HepG2 (cell line): Measurements from ENCODE around the gene EZH2. TPM values are rescaled to one million over a fixed set of nuclear protein-coding genes. Genes with fewer than 3 reads are reported as not detected.

ENCODE experiments used
- ATAC-seq: fragments of 200-7000 bp; cut with Tn5 transposase; 3 replicates; pipeline ENCODE4 v1.9.1; 2020; ENCODE audit warnings: mild to moderate bottlenecking, moderate library complexity
- BruUV-seq: library from RNA; stranded (reverse); fragments of 400-500 nt; replicated peaks from 2 replicates; lab custom pipeline; 2021; lab: Mats Ljungman, UMichigan
- CTCF ChIA-PET: fragments of 300-600 bp; formaldehyde crosslinking; extraction: SDS; loops from one replicate; lab custom pipeline; 2021; ENCODE audit warnings: low total read pairs, inconsistent platforms, low intra/inter-chr PET ratio; lab: Yijun Ruan, JAX
- POLR2A ChIA-PET: fragments of 350-600 bp; sonication (Branson Sonifier 250); formaldehyde crosslinking; loops from one replicate; lab custom pipeline; 2020; ENCODE audit warnings: antibody characterized with exemption, inconsistent platforms; lab: Yijun Ruan, JAX
- DNase-seq: peaks from one replicate; pipeline ENCODE4 v3.0.0-alpha.2; 2015; ENCODE audit warnings: low spot score
- FAIRE-seq: peaks from 3 replicates; lab custom pipeline; 2011; peaks lifted over from hg19 to GRCh38; lab: Jason Lieb, UNC
- H2AFZ ChIP-seq: one replicate; pipeline ENCODE4 v1.6.1; 2011; ENCODE audit warnings: low read length, inconsistent platforms
- H3K27ac ChIP-seq: fragments of 300-600 bp; 3 replicates; pipeline ENCODE4 v1.8.0; 2011; ENCODE audit warnings: mixed run types, mild to moderate bottlenecking, mixed read lengths, low read length, inconsistent platforms; ENCODE audit not compliant: insufficient read depth; ENCODE audit errors: extremely low read length
- H3K27me3 ChIP-seq, 2 experiments: fragments of 200-600 bp in 1 of 2; 2 replicates in 1 of 2; 3 replicates in 1 of 2; pipeline versions ENCODE4 v1.6.0 to v1.8.0; 2011; ENCODE audit warnings: low read length in 2 of 2, mild to moderate bottlenecking in 2 of 2, moderate library complexity in 2 of 2, inconsistent platforms in 1 of 2; ENCODE audit not compliant: insufficient read depth in 2 of 2, control insufficient read depth in 1 of 2
- H3K36me3 ChIP-seq, 2 experiments: fragments of 200-600 bp in 1 of 2; replicated peaks in 1 of 2; 2 replicates in 1 of 2; 3 replicates in 1 of 2; pipeline versions ENCODE4 v1.5.1 to v1.8.0; 2011; ENCODE audit warnings: low read length in 2 of 2, inconsistent platforms in 1 of 2; ENCODE audit not compliant: insufficient read depth in 2 of 2, control insufficient read depth in 1 of 2
- H3K4me1 ChIP-seq: 2 replicates; pipeline ENCODE4 v1.5.1; 2012; ENCODE audit warnings: low read length, inconsistent platforms; ENCODE audit not compliant: insufficient read depth
- H3K4me2 ChIP-seq: 2 replicates; pipeline ENCODE4 v1.6.0; 2011; ENCODE audit warnings: low read depth, low read length, inconsistent platforms
- H3K4me3 ChIP-seq, 3 experiments: fragments of 200-600 bp in 1 of 3; sonication (generic), shearing (Covaris generic) in 1 of 3; replicated peaks in 1 of 3; 2 replicates each; pipeline ENCODE4 v1.5.1; 2011 to 2016; ENCODE audit warnings: low read length in 3 of 3, inconsistent platforms in 2 of 3, low read depth in 2 of 3, mild to moderate bottlenecking in 2 of 3, control low read depth in 1 of 3, mixed read lengths in 1 of 3; ENCODE audit not compliant: insufficient read depth in 1 of 3
- H3K79me2 ChIP-seq: one replicate; pipeline ENCODE4 v1.6.1; 2011; ENCODE audit warnings: low read length, inconsistent platforms; ENCODE audit not compliant: insufficient read depth
- H3K9ac ChIP-seq: 2 replicates; pipeline ENCODE4 v1.6.0; 2011; ENCODE audit warnings: mild to moderate bottlenecking, low read depth, low read length, inconsistent platforms; ENCODE audit not compliant: insufficient read depth
- H3K9me3 ChIP-seq: 2 replicates; pipeline ENCODE4 v1.5.1; 2012; ENCODE audit warnings: mild to moderate bottlenecking, low read length
- H4K20me1 ChIP-seq: 2 replicates; pipeline ENCODE4 v1.6.0; 2011; ENCODE audit warnings: inconsistent platforms, mild to moderate bottlenecking, low read length, moderate library complexity; ENCODE audit not compliant: insufficient read depth
- FLYWCH1 ChIP-seq: sonication (generic); formaldehyde crosslinking; IDR thresholded peaks from 2 replicates; pipeline ENCODE4 v1.8.1; 2023; ENCODE audit warnings: mild to moderate bottlenecking, missing genetic modification reagents
- HMG20A ChIP-seq: IDR thresholded peaks from 2 replicates; pipeline ENCODE4 v1.6.1; 2016; ENCODE audit warnings: borderline replicate concordance
- HOXA7 ChIP-seq: sonication (generic); formaldehyde crosslinking; IDR thresholded peaks from 2 replicates; pipeline ENCODE4 v1.8.1; 2022; ENCODE audit warnings: mild to moderate bottlenecking, missing genetic modification reagents, moderate library complexity
- NCOR1 ChIP-seq: fragments of 200-600 bp; sonication (generic); IDR thresholded peaks from 2 replicates; pipeline ENCODE4 v1.7.0; 2017; ENCODE audit warnings: antibody characterized with exemption, low read length, borderline replicate concordance
- NFYB ChIP-seq: sonication (generic); formaldehyde crosslinking; IDR thresholded peaks from 2 replicates; pipeline ENCODE4 v1.4.0; 2020; ENCODE audit warnings: missing genetic modification reagents
- NRL ChIP-seq: sonication (generic); formaldehyde crosslinking; IDR thresholded peaks from 2 replicates; pipeline ENCODE4 v1.5.0; 2020; ENCODE audit warnings: missing genetic modification reagents, mild to moderate bottlenecking, moderate library complexity, borderline replicate concordance
- RBAK ChIP-seq: sonication (generic); formaldehyde crosslinking; IDR thresholded peaks from 2 replicates; pipeline ENCODE4 v1.5.1; 2020; ENCODE audit warnings: mild to moderate bottlenecking, missing genetic modification reagents
- SAFB2 ChIP-seq: sonication (generic); formaldehyde crosslinking; IDR thresholded peaks from 2 replicates; pipeline ENCODE4 v1.5.1; 2020; ENCODE audit warnings: missing genetic modification reagents, low read depth, mild to moderate bottlenecking, borderline replicate concordance
- SALL1 ChIP-seq: sonication (generic); formaldehyde crosslinking; IDR thresholded peaks from 2 replicates; pipeline ENCODE4 v1.8.0; 2022; ENCODE audit warnings: mild to moderate bottlenecking, missing genetic modification reagents
- SP5 ChIP-seq: IDR thresholded peaks from 2 replicates; pipeline ENCODE4 v1.6.1; 2016; ENCODE audit warnings: low read depth, borderline replicate concordance
- SRY ChIP-seq: sonication (generic); formaldehyde crosslinking; IDR thresholded peaks from 2 replicates; pipeline ENCODE4 v1.8.0; 2022; ENCODE audit warnings: mild to moderate bottlenecking, missing genetic modification reagents
- TOPORS ChIP-seq: sonication (generic); formaldehyde crosslinking; IDR thresholded peaks from 2 replicates; pipeline ENCODE4 v1.8.0; 2023; ENCODE audit warnings: mild to moderate bottlenecking, missing genetic modification reagents
- XBP1 ChIP-seq: sonication (generic); formaldehyde crosslinking; IDR thresholded peaks from 2 replicates; pipeline ENCODE4 v1.5.0; 2020; ENCODE audit warnings: missing genetic modification reagents
- ZEB1 ChIP-seq: IDR thresholded peaks from 2 replicates; pipeline ENCODE4 v1.6.1; 2012; ENCODE audit warnings: mild to moderate bottlenecking, low read depth, inconsistent platforms; ENCODE audit not compliant: insufficient replicate concordance
- ZNF260 ChIP-seq: sonication (generic); formaldehyde crosslinking; IDR thresholded peaks from 2 replicates; pipeline ENCODE4 v1.4.0; 2020; ENCODE audit warnings: missing genetic modification reagents, low read depth, mild to moderate bottlenecking, borderline replicate concordance
- ZNF33B ChIP-seq: sonication (generic); formaldehyde crosslinking; IDR thresholded peaks from 2 replicates; pipeline ENCODE4 v1.5.1; 2020; ENCODE audit warnings: mild to moderate bottlenecking, missing genetic modification reagents
- ZNF510 ChIP-seq: sonication (generic); formaldehyde crosslinking; IDR thresholded peaks from 2 replicates; pipeline ENCODE4 v1.4.0; 2020; ENCODE audit warnings: low read depth, mild to moderate bottlenecking, missing genetic modification reagents
- ZNF768 ChIP-seq: sonication (generic); formaldehyde crosslinking; IDR thresholded peaks from 2 replicates; pipeline ENCODE4 v1.4.0; 2020; ENCODE audit warnings: missing genetic modification reagents
- WGBS: methylation state at CpG from one replicate; pipeline ENCODE4 v1.1.6; 2017; ENCODE audit warnings: low lambda C conversion rate; 5-methylcytosine and 5-hydroxymethylcytosine counted together
- in situ Hi-C: cut with HindIII; loops from 2 replicates; pipeline ENCODE4 v1.10.0; 2017; ENCODE audit warnings: low pct_unique_long_range_greater_than_20kb; ENCODE audit not compliant: extremely low pct_ligation_motif_present
- intact Hi-C: fragments of 100-400 bp; cut with micrococcal nuclease; formaldehyde crosslinking; loops from one replicate; pipeline ENCODE4 v1.10.0; 2022; ENCODE audit not compliant: unreplicated experiment
- polyA plus RNA-seq, 8 experiments: library from polyadenylated mRNA; depleted of rRNA in 3 of 8; stranded (reverse) in 7 of 8; unstranded in 1 of 8; fragments of >200 nt; fragmentation: Illumina TruSeq in 4 of 8; extraction: Trizol in 4 of 8; gene quantifications; 2 replicates each; pipeline versions ENCODE4 v1.2.1 to v1.2.3, GENCODE V29; 2011 to 2016; ENCODE audit warnings: low read depth in 4 of 8, missing spikeins in 1 of 8, mixed read lengths in 1 of 8; ENCODE audit not compliant: insufficient read depth in 1 of 8
- total RNA-seq, 5 experiments: library from RNA; depleted of rRNA; stranded (reverse); fragments of >200 nt; fragmentation: Illumina TruSeq; extraction: Trizol; gene quantifications; 2 replicates each; pipeline ENCODE4 v1.2.3, GENCODE V29; 2016; ENCODE audit warnings: low read depth in 1 of 5
- TF ChIP-seq, protein P1 (sequence below): sonication (generic); formaldehyde crosslinking; IDR thresholded peaks from 2 replicates; pipeline ENCODE4 v1.4.0; 2020; ENCODE audit warnings: missing genetic modification reagents, low read depth, mild to moderate bottlenecking, borderline replicate concordance
- TF ChIP-seq, protein P2 (sequence below): sonication (generic); formaldehyde crosslinking; IDR thresholded peaks from 2 replicates; pipeline ENCODE4 v1.4.0; 2020; ENCODE audit warnings: missing genetic modification reagents
- TF ChIP-seq, protein P3 (sequence below): sonication (generic); formaldehyde crosslinking; IDR thresholded peaks from 2 replicates; pipeline ENCODE4 v1.9.0; 2021; ENCODE audit warnings: missing genetic modification reagents, mild to moderate bottlenecking, borderline replicate concordance

EZH2 gene
- total and polyA plus RNA-seq, 2 of the 13 experiments (the other 11 are each of a cell fraction or from before 2014, with no cell fraction given): 26.0 to 34.3 TPM

DNA sequence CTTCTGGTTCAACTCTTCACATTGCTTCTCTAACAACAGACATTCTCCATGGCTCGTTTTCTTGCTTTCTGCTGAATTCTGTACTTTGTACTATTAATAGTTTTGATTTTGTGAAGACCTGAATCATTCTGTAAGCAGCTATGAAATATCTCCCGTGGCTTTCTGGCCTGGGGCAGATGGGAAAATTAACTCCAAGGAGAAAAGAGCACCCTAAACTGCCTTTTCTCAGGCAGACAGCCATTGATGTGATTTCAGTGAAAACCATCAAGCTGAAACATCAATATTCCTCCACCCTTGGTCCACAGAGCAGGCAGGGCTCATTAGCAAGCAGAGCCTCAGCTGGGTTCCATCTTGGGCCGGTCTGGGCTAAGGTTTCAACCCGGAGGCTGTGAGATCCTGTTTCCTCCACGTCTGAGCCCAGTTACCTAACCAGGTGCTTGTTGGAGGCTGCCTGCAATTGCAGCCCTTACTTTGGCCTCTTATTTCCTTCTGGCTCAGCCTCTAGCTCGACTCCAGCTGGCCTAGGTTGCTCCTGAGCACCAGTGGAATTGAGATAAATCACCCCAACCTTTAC is 21.1 kb upstream of the EZH2 start (continued):
- TF ChIP-seq NCOR1 (no peak), HMG20A (CRISPR knock-in tag) (no peak)

DNA sequence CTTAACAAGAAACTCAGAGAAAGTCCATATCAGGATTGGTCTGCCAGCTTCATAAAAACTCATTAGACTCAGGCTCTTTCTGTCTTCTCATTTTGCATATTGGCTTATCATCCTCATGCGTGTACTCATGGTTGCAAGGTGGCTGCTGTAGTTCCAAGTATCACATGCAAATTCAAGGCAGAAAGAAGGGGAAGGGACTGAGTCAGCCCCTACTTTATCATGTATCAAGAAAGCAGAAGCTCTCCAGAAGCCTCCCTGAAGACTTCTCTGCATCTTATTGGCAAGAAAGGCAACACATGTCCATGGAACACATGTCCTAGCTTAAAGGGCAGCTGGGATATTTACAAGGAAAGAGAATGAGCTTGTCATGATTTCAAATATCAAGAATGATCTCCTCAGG is 19.4 kb upstream of the EZH2 start:
- in situ Hi-C loops: no loop called here
- CTCF ChIA-PET: no interaction called here
- POLR2A ChIA-PET: no interaction called here
- TF ChIP-seq, protein P1, sequence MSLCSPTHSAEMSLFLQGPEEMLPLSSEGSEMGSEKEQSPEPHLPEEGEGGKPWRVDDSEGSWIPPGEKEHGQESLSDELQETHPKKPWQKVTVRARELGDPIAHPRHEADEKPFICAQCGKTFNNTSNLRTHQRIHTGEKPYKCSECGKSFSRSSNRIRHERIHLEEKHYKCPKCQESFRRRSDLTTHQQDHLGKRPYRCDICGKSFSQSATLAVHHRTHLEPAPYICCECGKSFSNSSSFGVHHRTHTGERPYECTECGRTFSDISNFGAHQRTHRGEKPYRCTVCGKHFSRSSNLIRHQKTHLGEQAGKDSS (CRISPR knock-in tag): no peak
- TF ChIP-seq NRL (no peak), SALL1 (CRISPR knock-in tag) (no peak), SAFB2 (CRISPR knock-in tag) (no peak), ZNF768 (no peak), ZEB1 (no peak), SRY (no peak), FLYWCH1 (CRISPR knock-in tag) (no peak), TOPORS (CRISPR knock-in tag) (no peak), ZNF510 (CRISPR knock-in tag) (no peak), RBAK (CRISPR knock-in tag) (no peak), SP5 (no peak), XBP1 (no peak), HOXA7 (no peak), ZNF260 (CRISPR knock-in tag) (no peak), NFYB (CRISPR knock-in tag) (no peak), ZNF33B (CRISPR knock-in tag) (no peak)
- TF ChIP-seq, protein P2, sequence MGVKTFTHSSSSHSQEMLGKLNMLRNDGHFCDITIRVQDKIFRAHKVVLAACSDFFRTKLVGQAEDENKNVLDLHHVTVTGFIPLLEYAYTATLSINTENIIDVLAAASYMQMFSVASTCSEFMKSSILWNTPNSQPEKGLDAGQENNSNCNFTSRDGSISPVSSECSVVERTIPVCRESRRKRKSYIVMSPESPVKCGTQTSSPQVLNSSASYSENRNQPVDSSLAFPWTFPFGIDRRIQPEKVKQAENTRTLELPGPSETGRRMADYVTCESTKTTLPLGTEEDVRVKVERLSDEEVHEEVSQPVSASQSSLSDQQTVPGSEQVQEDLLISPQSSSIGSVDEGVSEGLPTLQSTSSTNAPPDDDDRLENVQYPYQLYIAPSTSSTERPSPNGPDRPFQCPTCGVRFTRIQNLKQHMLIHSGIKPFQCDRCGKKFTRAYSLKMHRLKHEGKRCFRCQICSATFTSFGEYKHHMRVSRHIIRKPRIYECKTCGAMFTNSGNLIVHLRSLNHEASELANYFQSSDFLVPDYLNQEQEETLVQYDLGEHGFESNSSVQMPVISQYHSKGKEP (CRISPR knock-in tag): no peak
- TF ChIP-seq, protein P3, sequence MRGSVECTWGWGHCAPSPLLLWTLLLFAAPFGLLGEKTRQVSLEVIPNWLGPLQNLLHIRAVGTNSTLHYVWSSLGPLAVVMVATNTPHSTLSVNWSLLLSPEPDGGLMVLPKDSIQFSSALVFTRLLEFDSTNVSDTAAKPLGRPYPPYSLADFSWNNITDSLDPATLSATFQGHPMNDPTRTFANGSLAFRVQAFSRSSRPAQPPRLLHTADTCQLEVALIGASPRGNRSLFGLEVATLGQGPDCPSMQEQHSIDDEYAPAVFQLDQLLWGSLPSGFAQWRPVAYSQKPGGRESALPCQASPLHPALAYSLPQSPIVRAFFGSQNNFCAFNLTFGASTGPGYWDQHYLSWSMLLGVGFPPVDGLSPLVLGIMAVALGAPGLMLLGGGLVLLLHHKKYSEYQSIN (CRISPR knock-in tag): no peak

More for the DNA sequence above, 19.4 kb upstream of the EZH2 start:
- Histone ChIP-seq H3K36me3 (no peaks in the 10 kb centered on the region), H3K27ac (no peak overlapping the region), H3K79me2 (no peaks in the 10 kb centered on the region), H3K27me3 (peaks cover 0 to 20% of the 10 kb centered on the region in 2 experiments; a peak in 2 of 5 replicates), H3K9ac (no peak overlapping the region), H4K20me1 (no peaks in the 10 kb centered on the region), H3K4me3 (no peak overlapping the region), H3K4me2 (no peak overlapping the region), H3K4me1 (peaks cover 13% of the 10 kb centered on the region), H2AFZ (no peak overlapping the region), H3K9me3 (no peaks in the 10 kb centered on the region)
- DNase-seq (no peak), ATAC-seq (no peak), FAIRE-seq (no peak)
- intact Hi-C loops: no loop called here
- no TSS peak for BruUV-seq
- WGBS: 92% methylated on average over 1 of the region's 1 CpG
